GOT3 (cell line): ENCODE results near the gene CNP.

ENCODE experiments used
- DNase-seq: peaks from one replicate; lab custom pipeline; 2025; ENCODE audit warnings: mixed read lengths; lab: John Stamatoyannopoulos, UW

CNP gene

DNA sequence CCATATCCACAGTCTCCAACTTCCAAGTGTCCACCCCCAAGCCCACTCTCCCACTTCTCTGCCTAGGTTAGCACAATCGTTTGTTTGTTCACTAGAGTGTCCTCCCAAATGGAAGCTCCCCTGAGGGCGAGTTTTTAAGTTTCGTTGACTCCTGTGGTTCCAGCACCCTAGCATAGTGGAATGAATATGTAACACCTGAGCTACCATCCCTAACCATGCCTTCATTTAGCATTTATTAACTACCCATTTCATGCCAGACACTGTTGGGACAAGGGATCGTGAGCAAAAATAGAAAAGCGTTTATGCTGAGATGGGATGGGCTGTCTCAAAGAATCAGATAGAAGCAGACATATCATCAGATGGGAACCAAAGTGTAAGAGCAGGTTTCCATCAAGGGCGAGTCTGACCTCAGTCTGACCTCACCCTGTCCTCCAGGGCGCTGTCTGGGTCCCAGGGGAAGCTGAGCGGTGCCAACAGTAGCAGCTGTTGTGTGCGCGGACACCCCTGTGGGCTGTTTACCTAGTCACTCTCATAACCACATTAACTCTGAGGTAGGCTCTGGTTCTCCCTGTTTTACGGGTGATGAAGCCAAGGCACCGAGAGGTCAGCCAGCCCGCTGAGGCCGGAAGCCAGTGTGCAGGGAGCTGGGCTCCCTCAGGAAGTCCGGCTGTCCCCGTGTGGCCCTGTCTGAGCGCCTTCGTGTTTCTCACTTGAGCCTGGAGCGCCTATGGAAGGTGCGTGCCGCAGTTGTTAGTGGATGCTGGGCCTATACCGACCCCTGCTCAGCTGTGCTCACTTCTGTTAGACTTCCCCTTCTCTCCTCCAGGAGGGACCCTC, 6.2 kb downstream of the CNP start:
- no peak for DNase-seq

DNA sequence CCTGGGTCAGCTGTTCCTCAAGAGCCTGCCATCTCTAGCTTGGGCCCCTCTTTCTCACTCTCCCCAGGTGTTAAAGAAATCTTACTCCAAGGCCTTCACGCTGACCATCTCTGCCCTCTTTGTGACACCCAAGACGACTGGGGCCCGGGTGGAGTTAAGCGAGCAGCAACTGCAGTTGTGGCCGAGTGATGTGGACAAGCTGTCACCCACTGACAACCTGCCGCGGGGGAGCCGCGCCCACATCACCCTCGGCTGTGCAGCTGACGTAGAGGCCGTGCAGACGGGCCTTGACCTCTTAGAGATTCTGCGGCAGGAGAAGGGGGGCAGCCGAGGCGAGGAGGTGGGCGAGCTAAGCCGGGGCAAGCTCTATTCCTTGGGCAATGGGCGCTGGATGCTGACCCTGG, 6.8 kb downstream of the CNP start:
- no peak for DNase-seq

DNA sequence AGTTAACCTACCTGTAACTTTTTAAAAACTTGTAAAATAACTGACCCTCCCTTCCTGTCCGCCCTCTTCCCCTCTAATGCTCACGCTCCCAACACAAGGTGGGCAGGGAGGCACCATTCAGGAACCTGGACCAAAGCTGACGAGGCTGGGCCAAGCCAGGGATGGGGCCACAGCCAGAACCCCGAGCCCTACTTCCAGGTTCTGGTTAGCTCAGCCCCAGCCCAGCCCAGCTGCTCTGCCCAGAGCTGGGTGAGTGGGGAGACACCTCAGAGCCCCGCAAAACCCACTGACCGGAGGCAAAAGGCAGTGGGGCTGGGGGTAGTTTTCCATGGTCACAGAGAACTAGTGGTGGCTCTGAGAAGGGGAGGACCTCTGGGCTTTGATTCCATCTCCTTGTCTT, 7.4 kb downstream of the CNP start:
- DNase-seq = no peak

DNA sequence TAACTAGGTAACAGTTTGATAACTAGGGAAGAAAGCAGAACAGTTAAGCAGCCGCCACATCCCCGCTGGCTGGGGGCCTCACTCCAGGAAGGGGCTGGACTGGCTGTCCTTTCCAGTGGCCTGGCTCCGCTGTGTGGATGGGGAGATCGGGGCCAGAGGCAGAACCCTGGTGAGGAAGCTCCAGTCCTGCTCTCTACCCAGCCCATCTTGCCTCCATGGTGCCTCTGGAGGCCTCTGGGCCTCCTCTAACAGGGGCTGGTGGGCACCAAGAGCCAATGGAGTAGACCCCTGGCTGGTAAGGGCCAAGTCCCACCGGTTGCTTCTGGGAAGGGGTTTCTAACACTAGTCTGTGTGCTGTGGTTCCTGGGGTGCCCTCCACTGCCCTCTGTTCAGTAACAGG, 8.1 kb downstream of the CNP start:
- no peak for DNase-seq

DNA sequence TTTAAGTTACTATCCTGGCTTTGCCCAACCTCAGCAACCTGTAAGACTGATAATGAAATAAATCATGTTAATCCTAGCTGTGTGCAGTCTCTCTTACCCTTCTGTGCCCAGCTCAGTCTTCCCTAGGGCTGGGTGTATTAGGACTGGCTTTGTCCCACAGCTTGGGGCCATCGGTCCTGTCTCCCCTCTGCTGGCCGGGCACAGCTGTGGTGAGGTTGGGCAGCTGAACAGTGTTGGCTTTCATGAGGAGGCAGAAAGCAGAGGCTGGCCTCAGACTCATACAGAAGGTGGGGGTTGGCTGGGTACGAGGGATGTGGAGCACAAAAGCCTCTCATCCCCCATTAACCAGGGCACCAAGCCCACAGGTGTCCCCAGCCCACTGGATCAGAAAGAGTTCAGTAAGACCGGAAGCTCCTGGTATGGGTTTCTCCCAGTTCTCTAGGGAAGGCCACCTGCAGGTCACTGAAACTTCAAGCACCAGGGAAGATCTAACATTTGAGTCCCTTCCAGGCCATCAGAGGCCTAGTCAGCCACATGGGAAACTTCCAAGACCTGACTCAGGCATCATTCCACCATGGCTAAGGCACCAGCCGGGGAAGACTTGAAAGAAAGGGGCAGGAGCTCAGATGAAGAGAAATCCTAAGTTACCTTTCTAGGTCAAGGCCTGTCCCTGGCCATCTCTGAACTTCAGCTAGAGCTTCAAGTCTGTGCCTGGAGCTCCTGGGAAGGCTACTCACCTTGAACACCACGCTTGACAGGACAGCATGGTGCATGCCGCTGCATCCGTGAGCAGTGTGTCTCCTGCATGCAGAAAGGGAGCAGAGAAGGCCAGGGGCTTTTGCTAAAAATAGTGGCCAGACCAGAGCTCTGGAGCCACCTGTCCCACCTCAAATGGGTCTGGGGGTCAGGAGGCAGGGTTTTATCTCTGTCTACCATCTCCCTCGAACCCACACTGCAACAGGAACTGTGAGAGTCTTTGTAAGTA, 8.8 kb downstream of the CNP start:
- DNase-seq = no peak

DNA sequence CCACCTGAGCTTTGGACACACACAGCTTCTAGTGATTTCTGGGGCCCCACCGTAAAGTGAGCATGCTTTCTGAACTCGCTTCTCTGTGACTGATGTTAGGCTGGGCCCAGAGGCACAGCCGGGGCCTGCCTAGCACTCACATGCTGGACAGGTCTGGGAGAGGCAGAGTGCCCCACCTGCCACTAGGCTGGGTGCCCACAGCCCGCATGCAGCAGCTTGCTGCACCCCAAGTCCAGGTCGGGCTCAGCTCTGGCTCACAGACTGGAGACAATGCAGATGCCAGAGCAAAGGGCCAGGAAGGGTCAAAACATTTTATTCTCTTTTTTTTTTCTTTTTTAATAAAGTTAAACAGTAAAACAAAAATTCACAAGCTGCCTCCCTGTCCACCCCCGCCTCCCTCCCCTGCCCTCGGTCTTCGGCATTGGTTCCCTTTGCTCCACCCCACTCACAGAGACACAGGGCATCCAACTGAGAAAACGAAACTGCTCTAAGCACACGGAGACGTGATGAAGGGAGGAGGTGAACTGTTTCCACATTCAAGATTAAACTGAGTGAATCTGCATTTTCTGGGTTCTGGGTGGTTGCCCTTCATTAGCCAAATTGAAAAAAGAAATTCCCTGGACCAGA, 9.7 kb downstream of the CNP start:
- DNase-seq = no peak

DNA sequence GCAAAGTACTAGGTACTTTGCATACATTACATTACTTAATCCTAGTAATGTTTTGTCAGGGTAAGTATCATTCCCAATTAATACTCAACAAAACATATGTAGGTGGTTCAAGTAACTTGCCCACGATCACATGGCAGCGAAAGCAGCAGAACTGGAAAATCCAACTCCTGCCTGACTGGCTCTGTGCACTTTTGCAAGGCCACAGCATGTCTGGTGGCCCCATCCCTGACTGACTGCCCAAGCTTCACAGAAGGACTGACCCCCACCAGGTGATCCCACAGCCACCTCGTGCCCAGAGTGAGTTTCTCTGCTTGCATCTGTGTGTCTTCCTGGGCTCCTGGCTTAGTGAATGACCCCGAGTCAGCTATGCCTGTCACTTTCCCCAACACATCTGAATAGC, 11.4 kb downstream of the CNP start:
- DNase-seq = no peak

DNA sequence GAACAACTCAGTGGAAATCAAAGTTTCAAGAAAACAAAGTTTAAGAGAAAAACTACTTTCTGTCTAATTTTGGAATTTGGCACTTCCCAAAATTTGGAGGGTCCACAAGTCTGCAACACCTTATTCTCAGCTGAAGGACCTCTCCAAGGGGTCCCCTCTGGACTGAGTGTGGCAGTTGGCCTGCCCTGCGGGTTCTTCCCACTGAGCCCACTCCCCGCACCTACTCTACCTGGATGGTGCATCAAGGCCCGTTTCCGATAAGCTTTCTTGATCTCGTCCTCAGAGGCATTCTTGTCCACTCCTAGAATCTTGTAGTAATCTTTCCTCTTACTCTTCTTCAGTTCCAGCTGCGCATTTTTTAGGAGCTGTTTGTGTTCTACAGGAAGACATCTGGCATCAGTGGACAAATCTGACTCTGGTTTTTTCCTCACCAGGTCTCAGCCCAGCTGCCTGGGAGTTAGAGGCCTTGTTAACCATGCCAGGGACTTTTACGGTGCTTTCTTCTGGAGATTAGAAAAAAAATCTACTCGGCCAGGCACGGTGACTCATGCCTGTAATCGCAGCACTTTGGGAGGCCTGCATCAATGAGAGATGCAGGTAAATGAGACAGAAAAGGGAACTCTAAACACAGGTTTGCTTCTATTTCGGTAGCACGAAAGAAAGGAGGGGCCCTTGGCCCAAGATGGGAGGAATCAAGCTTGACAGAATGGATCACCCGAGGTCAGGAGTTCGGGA, 15.6 kb downstream of the CNP start:
- DNase-seq = no peak

DNA sequence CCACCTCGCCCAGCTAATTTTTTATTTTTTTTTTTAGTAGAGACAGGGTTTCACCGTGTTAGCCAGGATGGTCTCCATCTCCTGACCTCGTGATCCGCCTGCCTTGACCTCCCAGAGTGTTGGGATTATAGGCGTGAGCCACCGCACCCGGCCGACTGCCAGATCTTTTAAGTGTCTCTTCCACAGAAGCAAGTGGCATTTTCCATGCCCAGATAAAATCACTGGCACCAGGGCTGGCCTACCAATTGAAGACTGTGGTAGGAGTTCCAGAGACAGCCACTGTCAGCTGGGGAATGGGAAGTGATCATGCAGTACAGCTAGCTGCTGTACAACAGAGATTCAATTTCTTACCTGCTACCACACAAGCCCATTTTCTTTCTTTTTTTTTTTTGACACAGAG, 17.9 kb downstream of the CNP start:
- DNase-seq = no peak

DNA sequence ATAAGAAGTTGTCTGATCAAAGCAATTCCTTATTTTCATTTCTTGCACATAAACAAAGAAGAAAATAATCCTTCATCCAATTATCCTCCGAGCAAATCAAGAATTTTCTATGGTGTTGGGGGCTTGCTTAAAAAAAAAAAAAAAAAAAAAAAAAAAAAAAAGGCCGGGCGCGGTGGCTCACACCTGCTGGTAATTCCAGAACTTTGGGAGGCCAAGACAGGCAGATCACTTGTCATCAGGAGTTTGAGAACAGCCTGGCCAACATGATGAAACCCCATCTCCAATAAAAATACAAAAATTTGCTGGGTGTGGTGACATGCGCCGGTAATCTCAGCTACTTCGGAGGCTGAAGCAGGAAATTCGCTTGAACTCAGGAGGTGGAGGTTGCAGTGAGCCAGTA, 19.3 kb downstream of the CNP start:
- DNase-seq = no peak

DNA sequence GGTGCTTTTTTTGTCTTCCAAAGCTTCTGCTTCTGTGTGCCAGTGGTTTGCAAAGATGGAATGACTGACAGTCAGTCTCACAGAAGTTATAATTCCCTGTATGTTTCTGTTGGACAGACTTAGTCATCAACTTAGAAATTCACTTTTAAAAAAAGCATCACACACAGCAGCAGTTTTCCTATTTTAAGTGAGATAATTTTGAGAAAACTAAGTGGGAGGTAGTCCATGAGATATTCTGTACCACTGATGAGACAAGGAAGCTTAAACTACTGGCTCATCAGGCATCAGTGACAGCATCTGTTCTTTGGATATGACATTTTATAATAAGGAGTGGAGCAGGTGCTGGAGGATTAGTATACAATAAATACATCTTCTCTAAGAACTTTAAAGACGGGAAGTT, 20.0 kb downstream of the CNP start:
- no peak for DNase-seq

DNA sequence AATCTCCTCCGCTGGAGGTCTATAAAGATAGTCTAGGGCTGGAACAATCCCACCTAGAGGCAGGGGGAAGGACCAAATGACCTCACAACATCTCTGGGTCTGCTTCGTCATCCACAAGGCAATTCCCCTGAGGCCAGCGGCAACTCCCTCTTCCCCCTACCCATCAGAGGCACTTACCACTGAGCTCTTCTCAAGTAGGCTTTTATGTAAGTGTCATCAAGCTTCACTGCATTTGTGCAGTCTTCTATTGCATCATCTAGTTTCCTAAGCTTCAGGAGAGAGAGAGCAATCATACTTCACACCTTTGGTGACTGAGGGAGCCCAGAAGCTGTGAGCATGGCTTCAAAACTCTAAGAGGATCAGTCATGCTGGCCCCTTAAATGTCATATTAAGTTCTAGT, 21.0 kb downstream of the CNP start:
- no peak for DNase-seq

DNA sequence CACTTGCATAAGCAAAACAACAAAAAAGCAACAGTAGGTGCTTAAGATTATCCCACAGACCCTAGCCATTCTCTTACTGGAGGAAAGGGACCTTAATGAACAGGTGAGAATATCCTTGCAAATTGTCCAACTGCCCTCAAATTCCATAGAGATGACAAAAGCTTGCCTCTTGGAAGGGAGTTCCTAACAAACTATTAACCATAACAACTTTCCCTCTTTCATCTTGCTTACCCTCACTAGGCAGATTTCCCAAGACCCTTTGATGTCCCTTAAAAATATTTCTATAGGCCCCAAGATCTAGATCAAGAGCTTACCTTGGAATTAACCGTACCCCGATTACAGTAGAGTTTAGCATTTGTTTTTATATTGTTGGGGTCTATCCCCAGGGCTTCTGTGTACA, 21.8 kb downstream of the CNP start:
- no peak for DNase-seq

DNA sequence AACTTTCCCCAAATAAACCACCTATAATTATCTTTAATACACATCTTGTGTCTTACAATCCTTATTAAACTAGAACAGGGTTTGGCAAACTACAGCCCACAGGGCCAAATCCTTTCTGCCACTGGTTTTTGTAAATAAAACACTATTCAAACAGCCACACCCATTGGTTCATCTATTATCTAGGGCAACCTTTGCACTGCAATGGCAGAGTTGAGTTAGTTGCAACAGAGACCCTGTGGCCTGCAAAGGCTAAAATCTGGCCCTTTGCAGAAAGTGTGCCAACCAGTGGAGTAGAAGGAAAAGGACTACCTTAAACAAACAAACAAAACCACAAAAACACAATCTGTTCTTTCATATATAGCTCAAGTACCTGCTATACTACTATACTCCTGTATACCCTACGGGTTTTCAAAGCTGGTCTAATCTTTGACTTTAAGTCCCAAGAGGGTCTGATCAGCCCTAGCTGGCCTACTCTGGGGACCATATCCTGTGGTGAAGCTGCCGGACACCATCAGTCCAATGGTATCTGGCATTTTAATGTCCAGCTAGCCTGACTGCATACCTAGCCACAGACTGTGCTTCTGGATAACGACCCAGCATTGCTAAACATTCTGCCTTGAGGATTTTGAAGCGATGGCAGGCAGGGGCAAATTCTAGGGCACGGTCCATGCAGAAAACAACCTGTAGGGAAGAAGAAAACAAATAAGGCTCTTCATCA, 23.3 kb downstream of the CNP start:
- DNase-seq = no peak

DNA sequence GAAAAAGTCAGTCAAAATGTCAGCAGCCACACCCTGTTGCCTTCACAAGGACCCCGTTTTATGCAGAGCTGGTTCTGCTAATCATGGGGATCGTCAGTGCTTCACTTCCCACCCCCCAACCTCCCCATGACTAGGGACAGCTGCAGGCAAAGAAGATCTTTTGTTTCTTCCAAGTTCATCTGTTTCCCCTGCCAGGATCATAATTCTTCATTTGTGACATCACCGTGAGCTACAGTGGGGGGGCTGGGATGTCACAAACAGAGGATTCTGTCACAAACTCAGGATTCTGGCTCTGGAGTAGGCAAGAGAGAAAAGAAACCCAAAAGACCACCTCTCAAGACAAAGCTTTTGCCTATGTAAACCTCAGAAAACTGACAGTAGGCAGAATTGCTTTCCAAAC, 26.0 kb downstream of the CNP start:
- no peak for DNase-seq

DNA sequence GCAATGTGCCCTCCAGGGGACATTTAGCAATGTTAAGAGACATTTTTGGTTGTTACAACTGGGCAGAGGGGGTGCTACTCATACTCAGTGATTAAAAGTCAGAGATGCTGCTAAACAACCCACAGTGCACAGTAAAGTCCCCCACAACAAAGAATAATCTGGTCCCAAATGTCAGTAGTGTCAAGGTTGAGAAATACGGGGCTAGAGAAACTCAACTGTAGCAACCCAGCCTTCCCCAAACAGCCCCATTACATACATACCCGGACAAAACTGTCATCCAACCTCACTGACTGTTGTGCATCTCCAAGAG, 30.2 kb downstream of the CNP start:
- no peak for DNase-seq

DNA sequence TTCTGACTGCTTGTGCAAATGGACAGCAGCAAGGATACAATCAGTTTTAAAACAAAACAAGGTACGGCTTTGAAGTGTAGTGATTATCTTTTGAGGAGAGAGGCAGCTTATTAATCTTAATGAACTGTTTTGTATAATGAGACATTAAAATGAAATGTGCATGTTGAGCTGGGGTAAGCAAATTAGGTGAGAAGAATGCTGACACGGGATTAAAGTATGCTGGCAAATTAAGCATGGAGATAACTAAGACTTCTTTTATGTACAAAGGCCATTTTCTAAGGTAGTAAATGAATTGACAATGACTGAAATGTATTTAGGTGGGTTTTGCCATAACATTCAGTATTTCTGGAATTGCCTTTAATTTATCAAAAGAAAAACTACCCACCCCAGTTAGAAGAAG, 31.9 kb downstream of the CNP start:
- no peak for DNase-seq

DNA sequence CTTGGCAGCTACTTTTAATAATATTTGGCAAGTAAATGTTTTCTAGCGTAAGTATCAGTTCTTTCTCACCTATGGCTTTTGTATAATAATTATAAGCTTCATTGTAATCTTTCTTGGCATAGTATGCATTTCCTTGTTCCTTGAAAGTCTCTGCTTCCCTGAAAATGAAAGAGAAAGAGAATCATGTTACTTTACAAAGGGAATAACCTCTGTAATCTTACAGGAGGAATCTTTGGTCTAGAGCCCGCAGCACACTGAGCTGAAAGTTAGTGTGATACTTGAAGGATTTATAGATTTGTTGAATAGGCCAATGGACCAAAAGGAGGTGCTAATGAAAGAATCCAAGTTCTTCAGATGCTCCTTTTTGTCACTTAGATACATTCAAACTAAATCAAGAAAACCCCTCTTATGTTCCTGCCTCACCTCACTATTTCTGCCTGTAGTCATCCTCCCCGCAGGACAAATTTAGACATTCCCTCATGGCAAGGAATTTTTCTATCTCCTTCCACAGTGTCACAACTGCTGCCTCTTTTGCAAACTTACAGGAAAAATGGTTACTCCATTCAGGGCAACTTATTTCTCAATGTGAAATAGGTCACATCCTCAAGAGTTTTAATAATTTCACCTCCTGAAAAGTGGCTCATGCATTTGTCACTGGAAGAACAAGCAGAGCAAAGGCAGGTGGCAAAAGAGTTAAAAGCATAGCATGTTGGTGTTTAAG, 34.0 kb downstream of the CNP start:
- DNase-seq = no peak

DNA sequence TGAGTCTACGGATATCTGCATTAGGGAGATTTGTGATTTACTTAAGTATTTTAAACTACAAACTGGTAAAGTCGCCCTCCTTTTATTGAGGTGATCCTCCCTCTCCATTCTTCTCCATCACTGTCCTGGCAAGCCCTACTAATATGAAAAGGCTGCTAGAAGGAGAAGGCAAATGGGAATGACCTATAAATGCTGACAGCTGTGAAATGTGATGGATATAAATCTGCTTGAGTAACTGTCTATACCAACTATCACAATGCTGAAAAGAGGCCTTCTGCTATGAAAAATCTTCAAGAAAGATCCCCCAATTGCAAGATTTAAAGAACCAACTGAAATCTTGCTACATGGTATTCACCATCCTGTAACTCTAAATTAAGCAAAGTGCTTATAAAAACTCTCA, 35.1 kb downstream of the CNP start:
- no peak for DNase-seq

DNA sequence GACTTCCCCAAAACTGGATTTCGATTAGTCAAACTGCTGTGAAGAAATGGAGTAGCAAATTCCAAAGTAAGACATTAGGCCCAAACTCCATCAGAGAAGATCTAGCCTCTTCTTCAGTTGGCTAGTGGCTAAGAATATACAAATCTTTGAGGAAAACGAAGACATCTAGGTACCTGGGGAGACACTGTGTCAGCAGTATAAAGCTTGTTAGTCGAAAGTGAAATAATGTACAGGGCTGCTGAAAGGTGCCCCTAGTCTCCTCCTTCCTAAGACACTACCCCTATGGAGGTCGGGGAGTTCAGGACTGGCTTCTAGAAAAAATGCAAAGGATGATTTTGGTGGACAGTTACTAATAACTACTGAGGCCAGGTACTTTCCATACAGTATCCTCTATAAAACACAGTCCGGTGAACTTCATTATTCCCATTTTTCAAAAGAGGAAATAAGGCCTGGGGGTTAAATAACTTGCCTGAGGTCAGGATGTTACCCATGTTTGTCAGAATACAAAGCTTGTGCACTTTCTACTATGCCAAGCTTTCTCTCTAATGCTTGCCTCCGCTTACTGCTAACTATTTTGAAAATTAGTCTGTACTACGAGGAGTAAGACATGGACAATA, 35.7 kb downstream of the CNP start:
- DNase-seq = no peak
